ENCODE measurements around the gene CALCR.

The CALCR gene

DNA sequence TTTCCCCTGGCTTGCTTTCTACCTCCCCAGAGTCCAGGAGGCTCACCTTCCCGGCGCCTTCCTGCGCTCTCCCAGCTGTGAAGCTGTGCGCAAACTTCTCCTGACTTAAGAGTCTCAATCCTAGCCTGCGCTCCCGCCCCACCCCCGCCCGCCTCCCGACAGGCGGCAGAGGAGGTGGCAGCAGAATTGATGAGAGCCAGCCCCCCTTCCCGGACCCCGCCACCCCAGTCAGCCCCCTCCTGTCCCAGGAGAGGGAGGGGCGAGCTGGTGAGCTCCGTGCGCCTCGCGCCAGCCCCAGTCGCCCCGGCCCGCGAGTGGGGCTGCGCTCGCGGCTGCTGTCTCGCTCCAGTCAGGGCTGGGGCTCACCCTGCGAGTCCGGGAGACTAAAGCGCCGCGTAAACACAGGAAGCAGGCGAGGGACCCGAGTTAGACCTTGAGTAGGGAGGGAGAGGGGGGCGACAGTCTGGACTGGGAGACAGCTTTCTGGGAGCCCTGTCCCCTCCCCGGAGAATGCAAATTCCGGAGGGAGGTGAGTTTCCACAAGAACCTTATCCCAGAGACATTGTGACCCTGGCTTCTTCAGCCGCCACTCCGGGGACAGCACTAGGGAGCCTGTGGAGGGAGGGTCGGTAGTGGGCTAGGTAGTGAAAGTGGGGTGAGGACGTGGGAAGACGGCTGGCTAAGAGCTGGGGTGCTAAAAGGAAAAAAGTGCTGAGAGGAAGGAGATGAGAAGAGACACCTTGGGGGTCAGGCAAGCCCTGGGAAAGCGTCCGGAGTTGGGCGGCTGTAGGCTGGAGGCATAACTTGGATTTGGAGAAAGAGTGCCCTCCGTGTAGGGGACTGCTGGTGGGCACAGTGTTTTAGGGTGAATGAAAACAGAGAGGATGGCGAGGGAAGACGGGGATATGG lies at the start of gene CALCR:
TSS of gene CALCR (minus strand) at position 79 of the 909 bp plus-strand sequence. CDS start 87,743 bp downstream, outside the sequence.
- TF ChIP-seq, protein P1, sequence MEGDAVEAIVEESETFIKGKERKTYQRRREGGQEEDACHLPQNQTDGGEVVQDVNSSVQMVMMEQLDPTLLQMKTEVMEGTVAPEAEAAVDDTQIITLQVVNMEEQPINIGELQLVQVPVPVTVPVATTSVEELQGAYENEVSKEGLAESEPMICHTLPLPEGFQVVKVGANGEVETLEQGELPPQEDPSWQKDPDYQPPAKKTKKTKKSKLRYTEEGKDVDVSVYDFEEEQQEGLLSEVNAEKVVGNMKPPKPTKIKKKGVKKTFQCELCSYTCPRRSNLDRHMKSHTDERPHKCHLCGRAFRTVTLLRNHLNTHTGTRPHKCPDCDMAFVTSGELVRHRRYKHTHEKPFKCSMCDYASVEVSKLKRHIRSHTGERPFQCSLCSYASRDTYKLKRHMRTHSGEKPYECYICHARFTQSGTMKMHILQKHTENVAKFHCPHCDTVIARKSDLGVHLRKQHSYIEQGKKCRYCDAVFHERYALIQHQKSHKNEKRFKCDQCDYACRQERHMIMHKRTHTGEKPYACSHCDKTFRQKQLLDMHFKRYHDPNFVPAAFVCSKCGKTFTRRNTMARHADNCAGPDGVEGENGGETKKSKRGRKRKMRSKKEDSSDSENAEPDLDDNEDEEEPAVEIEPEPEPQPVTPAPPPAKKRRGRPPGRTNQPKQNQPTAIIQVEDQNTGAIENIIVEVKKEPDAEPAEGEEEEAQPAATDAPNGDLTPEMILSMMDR (IDR thresholded peaks at IDR 0.05; ENCODE audit: extremely low read depth, insufficient read depth, missing control alignments): no peak
- in situ Hi-C loops (cut with MboI; ENCODE audit: low pct_unique_long_range_greater_than_20kb, low sequenced_read_pairs, unreplicated experiment): no loop called here
- DNase-seq (ENCODE audit: low spot score): no peak

DNA sequence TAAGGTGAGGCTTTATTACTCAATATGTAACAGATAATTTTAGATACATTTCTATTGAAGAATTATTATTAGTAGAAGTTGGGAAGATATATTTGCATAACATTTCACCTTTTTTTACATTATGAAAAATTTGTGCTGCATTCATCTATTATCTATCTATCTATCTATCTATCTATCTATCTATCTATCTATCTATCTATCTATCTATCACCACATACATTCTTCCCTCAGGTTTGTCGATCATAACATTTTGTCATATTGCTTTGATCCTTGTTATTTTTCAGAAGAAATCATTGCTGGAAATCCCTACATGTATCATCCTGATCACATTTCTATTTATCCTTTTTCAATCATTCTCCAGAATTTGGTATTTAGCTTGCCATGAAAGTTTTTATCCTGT lies 49.3 kb upstream of the CALCR start:
- no peak for DNase-seq (ENCODE audit: low spot score)
- TF ChIP-seq, protein P1 (IDR thresholded peaks at IDR 0.05; ENCODE audit: extremely low read depth, insufficient read depth, missing control alignments): no peak
- in situ Hi-C loops (cut with MboI; ENCODE audit: low pct_unique_long_range_greater_than_20kb, low sequenced_read_pairs, unreplicated experiment): no loop called here

DNA sequence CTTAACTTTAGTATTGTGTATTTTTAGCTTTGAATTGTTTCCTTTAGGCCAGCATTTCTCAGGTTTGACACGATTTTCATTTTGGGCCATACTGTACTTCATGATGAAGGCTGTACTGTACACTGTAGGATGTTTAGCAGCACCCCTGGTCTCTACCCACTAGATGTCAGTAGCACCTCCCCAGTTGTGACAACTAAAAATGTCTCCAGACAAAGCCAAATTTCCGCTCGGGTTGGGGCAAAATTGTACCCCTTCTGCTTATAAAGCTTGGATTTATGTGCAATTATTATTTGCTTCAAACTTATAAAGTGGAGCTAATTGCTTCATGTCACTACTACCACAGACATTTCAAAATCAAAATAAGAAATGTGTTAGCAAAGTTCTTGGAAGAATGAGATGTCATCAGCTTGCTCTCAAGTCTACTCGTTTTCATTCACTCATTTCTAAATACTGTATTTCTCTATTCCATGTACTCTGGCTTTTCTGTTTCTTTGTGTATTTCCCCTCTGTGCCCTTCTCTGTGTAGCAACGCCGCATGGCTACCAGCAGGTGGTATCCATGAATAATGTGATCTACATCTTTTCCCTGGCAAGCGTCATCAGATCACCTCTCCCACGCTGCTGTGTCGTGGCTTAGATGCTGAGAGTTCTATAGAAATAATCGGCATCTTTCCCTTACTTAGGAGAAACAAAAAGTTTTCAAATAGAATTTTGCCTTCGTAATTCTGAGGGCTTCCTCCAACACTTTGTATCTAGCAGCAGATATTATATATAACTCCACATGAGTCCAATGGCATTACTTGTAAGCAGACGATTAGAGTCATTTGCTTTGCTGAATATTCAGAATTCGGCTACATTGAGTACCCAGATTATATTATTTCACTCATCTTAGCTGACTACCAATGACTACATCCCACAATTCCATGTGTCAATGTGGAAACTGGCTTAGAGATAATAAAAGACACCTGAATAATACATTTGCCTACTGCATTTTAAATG lies 47.8 kb upstream of the CALCR start:
- in situ Hi-C loops (cut with MboI; ENCODE audit: low pct_unique_long_range_greater_than_20kb, low sequenced_read_pairs, unreplicated experiment): no loop called here
- TF ChIP-seq, protein P1 (IDR thresholded peaks at IDR 0.05; ENCODE audit: extremely low read depth, insufficient read depth, missing control alignments): peak; percentile 33
- DNase-seq (ENCODE audit: low spot score): no peak

DNA sequence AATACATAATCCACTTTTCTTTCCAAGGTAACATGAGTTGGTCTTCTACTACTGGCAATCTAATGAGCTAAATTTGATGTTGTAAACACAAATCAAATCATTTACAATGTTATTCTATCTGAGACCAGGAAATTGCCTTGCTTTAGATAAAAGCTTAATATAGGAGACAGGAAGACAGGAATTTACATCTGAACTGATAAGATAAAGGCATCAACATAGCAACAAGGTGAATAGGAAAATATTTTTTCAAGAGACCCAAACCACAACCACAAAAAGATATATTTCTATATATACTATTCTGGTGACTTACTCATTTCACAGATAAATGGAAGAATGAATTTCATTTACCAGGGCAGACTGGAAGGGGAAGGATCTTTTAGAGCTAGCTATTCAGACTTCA lies 46.3 kb upstream of the CALCR start:
- in situ Hi-C loops (cut with MboI; ENCODE audit: low pct_unique_long_range_greater_than_20kb, low sequenced_read_pairs, unreplicated experiment): no loop called here
- DNase-seq (ENCODE audit: low spot score): no peak
- TF ChIP-seq, protein P1 (IDR thresholded peaks at IDR 0.05; ENCODE audit: extremely low read depth, insufficient read depth, missing control alignments): no peak

DNA sequence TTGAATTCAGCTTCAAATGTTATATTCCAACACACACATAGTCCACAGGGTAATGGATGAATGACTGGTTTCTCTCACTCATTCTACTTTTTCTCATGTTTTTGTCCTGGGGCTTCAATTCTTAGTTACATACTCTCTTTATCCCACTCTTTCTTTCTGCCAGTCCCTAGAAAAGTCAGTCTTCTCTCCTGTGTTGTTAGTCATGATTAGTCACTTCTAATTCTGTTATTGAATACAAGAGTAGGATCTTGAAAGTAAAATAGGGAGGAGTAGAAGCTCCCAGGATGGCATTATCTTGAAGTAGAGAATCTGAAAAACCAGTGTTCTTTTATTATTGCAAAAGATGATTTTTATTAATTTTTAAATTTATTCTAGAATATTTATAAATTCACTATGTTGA lies 45.5 kb upstream of the CALCR start:
- TF ChIP-seq, protein P1 (IDR thresholded peaks at IDR 0.05; ENCODE audit: extremely low read depth, insufficient read depth, missing control alignments): no peak
- DNase-seq (ENCODE audit: low spot score): no peak
- in situ Hi-C loops (cut with MboI; ENCODE audit: low pct_unique_long_range_greater_than_20kb, low sequenced_read_pairs, unreplicated experiment): no loop called here

DNA sequence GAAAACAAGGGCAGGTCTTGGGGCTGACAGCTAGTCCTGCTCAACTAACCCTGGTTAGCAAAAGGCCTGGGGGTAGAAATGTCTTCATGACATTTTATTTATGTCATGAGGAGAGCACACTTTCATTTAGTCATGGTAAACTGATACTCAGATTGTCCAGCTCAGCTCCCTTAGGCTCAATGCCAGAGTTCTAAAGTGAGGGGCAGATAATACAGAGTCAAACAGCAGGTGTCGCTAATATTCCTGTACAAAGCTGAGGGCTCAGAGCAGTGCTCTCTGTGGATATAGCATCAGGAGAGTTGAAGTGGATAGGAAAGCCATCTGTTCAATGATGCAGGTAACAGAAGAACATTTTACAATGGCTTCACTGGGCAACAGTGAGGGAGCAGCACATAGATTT lies 26.8 kb upstream of the CALCR start:
- DNase-seq (ENCODE audit: low spot score): no peak
- TF ChIP-seq, protein P1 (IDR thresholded peaks at IDR 0.05; ENCODE audit: extremely low read depth, insufficient read depth, missing control alignments): no peak
- in situ Hi-C loops (cut with MboI; ENCODE audit: low pct_unique_long_range_greater_than_20kb, low sequenced_read_pairs, unreplicated experiment): no loop called here
